GM23248 (cell line): ENCODE measurements around the gene BMAL2. TPM values are rescaled to one million over a fixed set of nuclear protein-coding genes. Genes with fewer than 3 reads are reported as not detected.

Experiments used
- DNase-seq: peaks from one replicate; pipeline ENCODE4 v3.0.0-alpha.2; 2015
- H2AFZ ChIP-seq: fragments of 200-600 bp; sonication (generic); 2 replicates; pipeline ENCODE4 v1.6.1; 2016; ENCODE audit warnings: antibody characterized with exemption
- H3F3A ChIP-seq: fragments of 200-600 bp; sonication (generic); 2 replicates; pipeline ENCODE4 v1.6.1; 2016; ENCODE audit warnings: mild to moderate bottlenecking, antibody characterized with exemption, mixed run types; ENCODE audit not compliant: insufficient read depth
- H3K27ac ChIP-seq: fragments of 200-600 bp; sonication (generic); 2 replicates; pipeline ENCODE4 v1.5.1; 2016; ENCODE audit warnings: mild to moderate bottlenecking
- H3K27me3 ChIP-seq: fragments of 200-600 bp; sonication (generic); replicated peaks from 2 replicates; pipeline ENCODE4 v1.6.1; 2016; ENCODE audit warnings: mild to moderate bottlenecking; ENCODE audit not compliant: insufficient read depth
- H3K36me3 ChIP-seq: fragments of 200-600 bp; sonication (generic); 2 replicates; pipeline ENCODE4 v1.6.1; 2016; ENCODE audit warnings: low read depth, mild to moderate bottlenecking
- H3K4me1 ChIP-seq: fragments of 200-600 bp; sonication (generic); 2 replicates; pipeline ENCODE4 v1.6.1; 2016; ENCODE audit warnings: mild to moderate bottlenecking; ENCODE audit not compliant: insufficient read depth
- H3K4me2 ChIP-seq: fragments of 200-600 bp; sonication (generic); one replicate; pipeline ENCODE4 v1.6.1; 2016; ENCODE audit warnings: mild to moderate bottlenecking; ENCODE audit not compliant: unreplicated experiment
- H3K4me3 ChIP-seq: fragments of 200-600 bp; sonication (generic); 2 replicates; pipeline ENCODE4 v1.5.1; 2016; ENCODE audit warnings: mild to moderate bottlenecking
- H3K79me2 ChIP-seq: fragments of 200-600 bp; sonication (generic); 2 replicates; pipeline ENCODE4 v1.6.1; 2016; ENCODE audit warnings: mild to moderate bottlenecking; ENCODE audit not compliant: insufficient read depth
- H3K9ac ChIP-seq: fragments of 200-600 bp; sonication (generic); 2 replicates; pipeline ENCODE4 v1.6.1; 2016; ENCODE audit warnings: mild to moderate bottlenecking
- H3K9me2 ChIP-seq: fragments of 200-600 bp; sonication (generic); 2 replicates; pipeline ENCODE4 v1.6.1; 2016; ENCODE audit warnings: mixed run types, mild to moderate bottlenecking, moderate library complexity; ENCODE audit not compliant: insufficient read depth
- H3K9me3 ChIP-seq: fragments of 200-600 bp; sonication (generic); one replicate; pipeline ENCODE4 v1.6.1; 2017; ENCODE audit warnings: low read depth
- H4K20me1 ChIP-seq: fragments of 200-600 bp; sonication (generic); 2 replicates; pipeline ENCODE4 v1.6.0; 2016; ENCODE audit not compliant: insufficient read depth
- EZH2 ChIP-seq: fragments of 200-600 bp; sonication (generic); IDR thresholded peaks from 2 replicates; pipeline ENCODE4 v1.6.1; 2018; ENCODE audit warnings: antibody characterized with exemption, mild to moderate bottlenecking; ENCODE audit not compliant: insufficient read depth, poor library complexity, severe bottlenecking
- EZH2phosphoT487 ChIP-seq: fragments of 200-600 bp; sonication (generic); IDR thresholded peaks from 2 replicates; pipeline ENCODE4 v1.6.1; 2018; ENCODE audit warnings: antibody characterized with exemption, moderate library complexity, mild to moderate bottlenecking, low read depth; ENCODE audit not compliant: insufficient read depth
- WGBS, 2 experiments: methylation state at CpG; one replicate each; pipeline ENCODE4 v1.1.6; 2015 to 2017; ENCODE audit warnings: low lambda C conversion rate in 2 of 2, low coverage in 1 of 2; ENCODE audit errors: missing lambda C conversion rate in 2 of 2; 5-methylcytosine and 5-hydroxymethylcytosine counted together
- in situ Hi-C: fragments of 300-500 bp; cut with MboI; formaldehyde crosslinking; loops from 2 replicates; pipeline ENCODE4 v1.15.0; 2020
- polyA plus RNA-seq: library from polyadenylated mRNA; unstranded; fragments of >200 nt; fragmentation: Nextera tagmentation; extraction: Ambion mirVana; gene quantifications from 2 replicates; pipeline ENCODE4 v1.2.1, GENCODE V29; 2016
- total RNA-seq: library from RNA; depleted of rRNA; stranded (reverse); fragments of >200 nt; shearing (Covaris generic); gene quantifications from 2 replicates; pipeline ENCODE4 v1.2.3, GENCODE V29; 2014

The BMAL2 gene
- total and polyA plus RNA-seq, 2 experiments from 2014 or later, result 14.9 to 27.3 TPM

DNA sequence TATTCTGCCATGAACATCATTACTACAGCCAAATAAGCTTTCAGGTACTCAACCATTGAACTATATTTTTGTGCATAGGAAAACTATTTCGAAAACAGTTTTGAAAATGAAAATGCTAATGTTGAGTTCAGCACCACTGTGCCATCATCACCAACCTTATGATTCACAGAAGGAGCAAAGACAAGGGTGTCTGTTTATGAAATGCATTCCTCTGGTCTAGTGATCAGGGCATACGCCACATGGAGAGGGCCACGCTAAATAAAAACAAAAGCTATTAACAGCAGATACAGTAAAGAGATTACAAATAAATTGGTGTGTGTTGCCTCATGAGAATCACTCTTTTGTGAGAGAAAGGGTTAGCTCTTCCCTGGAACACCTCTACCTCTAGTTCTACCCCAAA, 43.2 kb upstream of the BMAL2 start:
- peaks cover 22% of the 10 kb centered on the region for H3K4me1 ChIP-seq
- DNase-seq, result peak; percentile 22
- TF ChIP-seq EZH2phosphoT487 (no peak), EZH2 (no peak)
- 96 to 98% methylated on average over 3 of the region's 3 CpGs for WGBS, 2 experiments
- H3K4me2 ChIP-seq, result no peak overlapping the region
- no peaks in the 10 kb centered on the region for H3K27me3 ChIP-seq
- peaks cover 19% of the 10 kb centered on the region for H3F3A ChIP-seq
- H3K9ac ChIP-seq, result no peak overlapping the region
- in situ Hi-C loops, result no loop called here
- no peaks in the 10 kb centered on the region for H3K36me3 ChIP-seq
- no peaks in the 10 kb centered on the region for H3K9me3 ChIP-seq
- no peak overlapping the region for H3K4me3 ChIP-seq
- H4K20me1 ChIP-seq, result no peaks in the 10 kb centered on the region
- no peak overlapping the region for H3K27ac ChIP-seq
- H2AFZ ChIP-seq, result no peak overlapping the region
- H3K9me2 ChIP-seq, result no peaks in the 10 kb centered on the region
- peaks cover 85% of the 10 kb centered on the region for H3K79me2 ChIP-seq

- Histone ChIP-seq H3K4me1 (peaks cover 10% of the 10 kb centered on the region), H3K4me2 (no peak overlapping the region), H4K20me1 (no peaks in the 10 kb centered on the region), H2AFZ (no peak overlapping the region), H3K9me2 (no peaks in the 10 kb centered on the region), H3K27ac (no peak overlapping the region), H3K36me3 (no peaks in the 10 kb centered on the region), H3K27me3 (no peaks in the 10 kb centered on the region), H3K9ac (no peak overlapping the region), H3K79me2 (peaks cover 93% of the 10 kb centered on the region), H3K9me3 (no peaks in the 10 kb centered on the region), H3K4me3 (no peak overlapping the region), H3F3A (peaks cover 7% of the 10 kb centered on the region; the same call in 1 of the 2 replicates)
- TF ChIP-seq EZH2, result no peak
- TF ChIP-seq EZH2phosphoT487, result no peak
- in situ Hi-C loops, result no loop called here
- DNase-seq, result no peak
- WGBS, 2 experiments, result 98 to 99% methylated on average over 4 of the region's 4 CpGs
Observed at GRCh38 chr12:27290501-27291168, 42.0 kb upstream of the BMAL2 start.

- no peak overlapping the region for H3K4me3 ChIP-seq
- H4K20me1 ChIP-seq, result no peaks in the 10 kb centered on the region
- H3F3A ChIP-seq, result no peaks in the 10 kb centered on the region
- H2AFZ ChIP-seq, result no peak overlapping the region
- 0 out of 2 replicates have a peak, but pooled peaks cover 4% of the 10 kb centered on the region for H3K4me1 ChIP-seq
- TF ChIP-seq EZH2 (no peak), EZH2phosphoT487 (no peak)
- 100% methylated on average over 1 of the region's 1 CpG for WGBS, 2 experiments
- in situ Hi-C loops, result no loop called here
- H3K79me2 ChIP-seq, result peaks cover 89% of the 10 kb centered on the region
- H3K9ac ChIP-seq, result no peak overlapping the region
- H3K27me3 ChIP-seq, result no peaks in the 10 kb centered on the region
- no peaks in the 10 kb centered on the region for H3K36me3 ChIP-seq
- no peaks in the 10 kb centered on the region for H3K9me2 ChIP-seq
- no peaks in the 10 kb centered on the region for H3K9me3 ChIP-seq
- no peak for DNase-seq
- no peak overlapping the region for H3K27ac ChIP-seq
- H3K4me2 ChIP-seq, result no peak overlapping the region
Observed at GRCh38 chr12:27291862-27292261, 40.8 kb upstream of the BMAL2 start.

- Histone ChIP-seq H3K36me3 (no peaks in the 10 kb centered on the region), H3K9me2 (no peaks in the 10 kb centered on the region)
Observed at GRCh38 chr12:27292718-27293117, 39.9 kb upstream of the BMAL2 start.

More at GRCh38 chr12:27292718-27293117, 39.9 kb upstream of the BMAL2 start:
- Histone ChIP-seq H2AFZ (no peak overlapping the region), H3K4me2 (no peak overlapping the region), H3F3A (no peaks in the 10 kb centered on the region), H4K20me1 (no peaks in the 10 kb centered on the region), H3K79me2 (peaks cover 86% of the 10 kb centered on the region), H3K27ac (no peak overlapping the region), H3K9me3 (no peaks in the 10 kb centered on the region), H3K27me3 (no peaks in the 10 kb centered on the region), H3K9ac (no peak overlapping the region), H3K4me1 (0 out of 2 replicates have a peak, but pooled peaks cover 4% of the 10 kb centered on the region), H3K4me3 (no peak overlapping the region)
- no peak for DNase-seq
- no peak for TF ChIP-seq EZH2phosphoT487
- TF ChIP-seq EZH2, result no peak
- in situ Hi-C loops, result no loop called here
- WGBS, 2 experiments, result 91 to 95% methylated on average over 2 of the region's 2 CpGs
